Measurements from ENCODE around the gene ALKBH5.

DNA sequence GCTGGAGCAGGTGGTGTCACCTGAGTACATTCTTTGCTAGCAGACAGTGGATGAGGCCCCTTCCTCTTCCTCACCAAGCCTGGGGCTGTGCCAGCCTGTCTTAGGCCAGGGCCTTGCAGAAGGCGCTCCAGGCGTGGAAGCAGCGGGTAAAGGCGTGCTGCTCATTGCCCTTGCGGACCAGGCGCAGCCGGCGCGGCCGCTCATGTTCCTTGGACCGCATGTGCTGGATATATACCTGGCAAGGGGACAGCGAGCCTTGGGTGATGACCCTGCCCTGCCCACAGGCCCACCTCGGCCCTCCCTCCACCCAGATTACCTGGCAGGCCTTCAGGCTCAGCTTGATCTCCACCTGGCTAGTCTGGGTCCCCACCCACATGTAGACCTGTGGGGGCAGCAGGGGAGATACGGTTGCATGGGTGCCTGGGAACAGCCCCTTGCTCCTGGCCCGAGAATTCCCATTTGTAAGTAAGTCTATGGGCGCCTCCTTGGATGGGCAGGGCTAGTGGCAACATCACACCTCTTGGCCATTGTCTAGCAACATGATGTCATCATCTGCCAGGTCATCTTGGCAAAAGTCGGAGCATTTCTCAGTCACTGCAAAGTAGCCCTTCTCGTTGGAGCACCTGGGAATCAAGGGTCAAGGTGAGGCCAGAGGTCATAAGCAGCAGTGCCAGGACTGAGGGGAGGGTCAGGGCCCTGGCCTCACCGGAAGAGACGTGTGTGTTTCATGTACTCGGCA lies 61.6 kb downstream of the ALKBH5 start:
- TF ChIP-seq, protein P1, sequence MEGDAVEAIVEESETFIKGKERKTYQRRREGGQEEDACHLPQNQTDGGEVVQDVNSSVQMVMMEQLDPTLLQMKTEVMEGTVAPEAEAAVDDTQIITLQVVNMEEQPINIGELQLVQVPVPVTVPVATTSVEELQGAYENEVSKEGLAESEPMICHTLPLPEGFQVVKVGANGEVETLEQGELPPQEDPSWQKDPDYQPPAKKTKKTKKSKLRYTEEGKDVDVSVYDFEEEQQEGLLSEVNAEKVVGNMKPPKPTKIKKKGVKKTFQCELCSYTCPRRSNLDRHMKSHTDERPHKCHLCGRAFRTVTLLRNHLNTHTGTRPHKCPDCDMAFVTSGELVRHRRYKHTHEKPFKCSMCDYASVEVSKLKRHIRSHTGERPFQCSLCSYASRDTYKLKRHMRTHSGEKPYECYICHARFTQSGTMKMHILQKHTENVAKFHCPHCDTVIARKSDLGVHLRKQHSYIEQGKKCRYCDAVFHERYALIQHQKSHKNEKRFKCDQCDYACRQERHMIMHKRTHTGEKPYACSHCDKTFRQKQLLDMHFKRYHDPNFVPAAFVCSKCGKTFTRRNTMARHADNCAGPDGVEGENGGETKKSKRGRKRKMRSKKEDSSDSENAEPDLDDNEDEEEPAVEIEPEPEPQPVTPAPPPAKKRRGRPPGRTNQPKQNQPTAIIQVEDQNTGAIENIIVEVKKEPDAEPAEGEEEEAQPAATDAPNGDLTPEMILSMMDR (IDR thresholded peaks at IDR 0.05; ENCODE audit: low read length) = no peak
- no peak for TF ChIP-seq EZH2 (IDR thresholded peaks at IDR 0.05; ENCODE audit: borderline replicate concordance, low read length)

All from OCI-LY1 (cell line).